Memory B cell (primary cell): ENCODE results near the gene PHACTR1.

Experiments used
- ATAC-seq: fragments of 150-1000 bp; cut with Tn5 transposase; 2 replicates; pipeline ENCODE4 v1.10.0; 2021; ENCODE audit warnings: low read depth, mild to moderate bottlenecking, moderate library complexity
- DNase-seq, 2 donors: peaks; one replicate each; pipeline ENCODE4 v3.0.0; 2022; ENCODE audit warnings: low spot score in 2 of 2
- H3K27ac Mint-ChIP-seq: one replicate; pipeline ENCODE4 v1.8.0; 2022; ENCODE audit warnings: mild to moderate bottlenecking, moderate library complexity, mixed read lengths
- H3K27me3 Mint-ChIP-seq: one replicate; pipeline ENCODE4 v1.8.0; 2022; ENCODE audit warnings: mixed read lengths
- H3K36me3 Mint-ChIP-seq: one replicate; pipeline ENCODE4 v1.8.0; 2022; ENCODE audit warnings: mild to moderate bottlenecking, mixed read lengths
- H3K4me1 Mint-ChIP-seq: one replicate; pipeline ENCODE4 v1.8.0; 2022; ENCODE audit warnings: mixed read lengths
- H3K4me3 Mint-ChIP-seq: one replicate; pipeline ENCODE4 v1.8.0; 2022; ENCODE audit warnings: mild to moderate bottlenecking, moderate library complexity, mixed read lengths
- H3K9me3 Mint-ChIP-seq: one replicate; pipeline ENCODE4 v1.8.0; 2022; ENCODE audit warnings: mixed read lengths

The PHACTR1 gene

GRCh38 chr6:13338038-13338437 lies 621.5 kb downstream of the PHACTR1 start:
- ATAC-seq = peak; percentile 37
- H3K27ac Mint-ChIP-seq = peak overlapping the region; percentile 79
- peak overlapping the region; percentile 45 for H3K4me3 Mint-ChIP-seq
- no peaks in the 10 kb centered on the region for H3K27me3 Mint-ChIP-seq
- no peak for DNase-seq
- H3K4me1 Mint-ChIP-seq = peaks cover 28% of the 10 kb centered on the region
- H3K9me3 Mint-ChIP-seq = peaks cover 10% of the 10 kb centered on the region
- H3K36me3 Mint-ChIP-seq = peaks cover 10% of the 10 kb centered on the region
